ENCODE data around the gene EIF4G2. TPM values are rescaled to one million over a fixed set of nuclear protein-coding genes. Genes with fewer than 3 reads are reported as not detected.

EIF4G2 gene
- total and polyA plus RNA-seq, 10 of the 15 experiments (the other 5 are each of a cell fraction or from before 2014, with no cell fraction given): 210 to 1,104 (median 713) TPM

DNA sequence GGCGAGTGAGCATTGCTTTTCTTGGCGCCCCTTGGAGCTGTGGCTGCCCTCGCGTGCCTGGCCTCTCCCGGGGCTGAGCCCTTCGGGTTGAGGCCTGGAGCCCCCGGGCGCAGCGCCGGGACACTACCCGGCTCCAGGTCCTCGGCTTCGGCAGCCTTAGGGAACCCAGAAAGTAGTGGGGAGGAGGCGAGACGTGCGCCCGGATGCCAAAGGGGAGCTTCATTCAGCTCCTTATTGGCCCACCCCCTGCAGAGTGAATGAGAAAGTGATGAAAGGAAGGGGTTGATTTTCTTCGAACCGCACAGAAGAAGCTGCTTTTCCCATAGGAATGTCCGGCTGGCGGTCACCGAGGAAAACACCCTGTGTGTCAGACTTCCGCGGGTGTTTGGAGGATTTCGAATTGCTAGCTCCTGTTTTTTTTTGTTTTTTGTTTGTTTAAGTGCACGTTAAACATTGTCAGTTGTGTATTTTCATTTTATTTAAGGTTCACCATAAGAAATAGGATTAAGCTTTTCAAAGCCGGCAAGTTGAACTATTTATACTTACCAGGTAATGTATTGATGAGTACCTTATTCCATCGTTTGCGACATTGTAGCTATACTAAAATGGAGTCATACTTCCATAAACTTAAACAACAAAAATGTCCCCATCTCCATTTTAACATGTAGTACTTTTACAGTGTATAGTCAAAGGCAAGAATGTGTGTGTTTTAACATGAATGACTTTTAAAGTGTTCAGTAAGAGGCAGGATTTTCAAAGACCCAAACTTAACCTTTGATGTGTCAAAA is 841 bp upstream of the EIF4G2 start:
- ChIA-PET SMC1A (ENCODE audit: uncharacterized antibody, unreplicated experiment) (interaction anchor here (0.9 to 4.2 kb wide), 20 partner anchors 9 to 453 kb away, joined by 3 to 31 read pairs (median 4); partner anchors contain the start of gene ZBED5), CTCF (interaction anchor here (0.7 to 3.1 kb wide), 9 partner anchors 17 to 1036 kb away, joined by 3 to 24 read pairs (median 4); partner anchors contain the start of gene ZBED5), POLR2A (interaction anchor here (0.6 to 4.3 kb wide), 26 partner anchors 8 to 1043 kb away, joined by 3 to 87 read pairs (median 5); partner anchors contain the start of genes CTR9, RNF141 and ZBED5), RAD21 (ENCODE audit: unreplicated experiment) (interaction anchor here (0.5 to 3.2 kb wide), 19 partner anchors 7 to 1235 kb away, joined by 3 to 32 read pairs (median 4); partner anchors contain the start of genes CTR9, USP47 and ZBED5)
- FAIRE-seq: no peak
- in situ Hi-C loops (cut with MboI) (no loop called here), intact Hi-C loops (cut with micrococcal nuclease; ENCODE audit: unreplicated experiment) (loop anchor here (1.0 to 5.0 kb wide), 3 partner anchors 49 to 1033 kb away; partner anchors contain the start of genes CTR9, USP47 and ZBED5)
- H2AFZ ChIP-seq (ENCODE audit: control insufficient read depth, low read depth, low read length): peak overlapping the region; percentile 96
- H3K79me2 ChIP-seq (ENCODE audit: control insufficient read depth, insufficient read depth, low read length): peaks cover 40% of the 10 kb centered on the region
- peak overlapping the region; percentile 88 for H3K4me3 ChIP-seq
- 5% methylated on average over 29 of the region's 29 CpGs for WGBS (ENCODE audit: insufficient coverage, insufficient replicate concordance, low lambda C conversion rate, missing lambda C conversion rate)
- no peaks in the 10 kb centered on the region for H3K9me3 ChIP-seq (replicated peaks; ENCODE audit: control insufficient read depth, insufficient read depth, low read length)
- H3K4me1 ChIP-seq (ENCODE audit: control insufficient read depth, insufficient read depth, low read length): peaks cover 10% of the 10 kb centered on the region; the same call in 1 of the 2 replicates
- H3K27ac ChIP-seq (ENCODE audit: control insufficient read depth, insufficient read depth): peak overlapping the region; percentile 98
- peak; percentile 25 for ATAC-seq
- H3K9ac ChIP-seq (ENCODE audit: control insufficient read depth, insufficient read depth, low read length): peak overlapping the region; percentile 78
- peaks cover 3 to 16% of the 10 kb centered on the region in 2 experiments for H3K36me3 ChIP-seq (ENCODE audit: control insufficient read depth in 2 of 2, insufficient read depth in 2 of 2, low read length in 1 of 2)
- H3K4me2 ChIP-seq (ENCODE audit: control insufficient read depth, insufficient read depth): peak overlapping the region; percentile 65
- no peaks in the 10 kb centered on the region for H3K27me3 ChIP-seq (replicated peaks in 1 of 2; ENCODE audit: control insufficient read depth in 2 of 2, insufficient read depth in 2 of 2, low read length in 1 of 2)
- TSS peak; percentile 90 for BruUV-seq (replicated peaks)
- no peaks in the 10 kb centered on the region for H4K20me1 ChIP-seq (ENCODE audit: control insufficient read depth, insufficient read depth)
- DNase-seq (ENCODE audit: low read depth, low spot score): no peak
- TF ChIP-seq, protein P1, sequence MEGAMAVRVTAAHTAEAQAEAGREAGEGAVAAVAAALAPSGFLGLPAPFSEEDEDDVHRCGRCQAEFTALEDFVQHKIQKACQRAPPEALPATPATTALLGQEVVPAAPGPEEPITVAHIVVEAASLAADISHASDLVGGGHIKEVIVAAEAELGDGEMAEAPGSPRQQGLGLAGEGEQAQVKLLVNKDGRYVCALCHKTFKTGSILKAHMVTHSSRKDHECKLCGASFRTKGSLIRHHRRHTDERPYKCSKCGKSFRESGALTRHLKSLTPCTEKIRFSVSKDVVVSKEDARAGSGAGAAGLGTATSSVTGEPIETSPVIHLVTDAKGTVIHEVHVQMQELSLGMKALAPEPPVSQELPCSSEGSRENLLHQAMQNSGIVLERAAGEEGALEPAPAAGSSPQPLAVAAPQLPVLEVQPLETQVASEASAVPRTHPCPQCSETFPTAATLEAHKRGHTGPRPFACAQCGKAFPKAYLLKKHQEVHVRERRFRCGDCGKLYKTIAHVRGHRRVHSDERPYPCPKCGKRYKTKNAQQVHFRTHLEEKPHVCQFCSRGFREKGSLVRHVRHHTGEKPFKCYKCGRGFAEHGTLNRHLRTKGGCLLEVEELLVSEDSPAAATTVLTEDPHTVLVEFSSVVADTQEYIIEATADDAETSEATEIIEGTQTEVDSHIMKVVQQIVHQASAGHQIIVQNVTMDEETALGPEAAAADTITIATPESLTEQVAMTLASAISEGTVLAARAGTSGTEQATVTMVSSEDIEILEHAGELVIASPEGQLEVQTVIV (IDR thresholded peaks at IDR 0.05; ENCODE audit: borderline replicate concordance, partially characterized antibody): no peak
- TF ChIP-seq RB1 (IDR thresholded peaks at IDR 0.05; ENCODE audit: borderline replicate concordance) (peak; percentile 69; the same call in 1 of the 2 replicates), SMAD5 (IDR thresholded peaks at IDR 0.05; ENCODE audit: low read depth) (no peak), HDAC6 (IDR thresholded peaks at IDR 0.05; ENCODE audit: unreplicated experiment) (peak; percentile 46), GABPA (IDR thresholded peaks at IDR 0.05; ENCODE audit: low read depth) (no peak), EZH2 (IDR thresholded peaks at IDR 0.05; ENCODE audit: borderline replicate concordance, control insufficient read depth, low read depth, low read length) (no peak), SUPT20H (IDR thresholded peaks at IDR 0.05; ENCODE audit: borderline replicate concordance, control insufficient read depth, low read depth, low read length) (no peak), IKZF1 (conservative IDR thresholded peaks at IDR 0.05) (peak; percentile 59), HDGF (IDR thresholded peaks at IDR 0.05) (no peak), FOXM1 (IDR thresholded peaks at IDR 0.05; ENCODE audit: low read depth, low read length) (no peak), HDAC2 (IDR thresholded peaks at IDR 0.05) (0 out of 2 replicates have a peak, but pooled peaks have one; percentile 51), MTA3 (IDR thresholded peaks at IDR 0.05; ENCODE audit: borderline replicate concordance, low read length) (0 out of 2 replicates have a peak, but pooled peaks have one; percentile 58), ZZZ3 (IDR thresholded peaks at IDR 0.05; ENCODE audit: control insufficient read depth, insufficient read length, low read depth) (no peak), BHLHE40 (IDR thresholded peaks at IDR 0.05; ENCODE audit: borderline replicate concordance in 1 of 2, low read depth in 2 of 2, low read length in 1 of 2) (peak; percentile 20 to 74; a peak in 2 of 4 replicates), ZNF217 (IDR thresholded peaks at IDR 0.05) (no peak), ZBTB40 (IDR thresholded peaks at IDR 0.05; ENCODE audit: borderline replicate concordance) (no peak)

Measured in GM12878 (cell line).